Fibroblast of skin of right biceps (primary cell): ENCODE measurements around the gene HS3ST4.
"Not testable (repeated sequence)": the region's sequence is repeated elsewhere in the genome, so short reads cannot be mapped to it uniquely, and the experiment has no call there.

Experiments
- DNase-seq: peaks from one replicate; pipeline ENCODE4 v3.0.0-alpha.2; 2013

The HS3ST4 gene

GRCh38 chr16:25734430-25735385 lies 42.9 kb downstream of the HS3ST4 start:
- DNase-seq = no peak

GRCh38 chr16:25735645-25736044 lies 43.9 kb downstream of the HS3ST4 start:
- no peak for DNase-seq

DNA sequence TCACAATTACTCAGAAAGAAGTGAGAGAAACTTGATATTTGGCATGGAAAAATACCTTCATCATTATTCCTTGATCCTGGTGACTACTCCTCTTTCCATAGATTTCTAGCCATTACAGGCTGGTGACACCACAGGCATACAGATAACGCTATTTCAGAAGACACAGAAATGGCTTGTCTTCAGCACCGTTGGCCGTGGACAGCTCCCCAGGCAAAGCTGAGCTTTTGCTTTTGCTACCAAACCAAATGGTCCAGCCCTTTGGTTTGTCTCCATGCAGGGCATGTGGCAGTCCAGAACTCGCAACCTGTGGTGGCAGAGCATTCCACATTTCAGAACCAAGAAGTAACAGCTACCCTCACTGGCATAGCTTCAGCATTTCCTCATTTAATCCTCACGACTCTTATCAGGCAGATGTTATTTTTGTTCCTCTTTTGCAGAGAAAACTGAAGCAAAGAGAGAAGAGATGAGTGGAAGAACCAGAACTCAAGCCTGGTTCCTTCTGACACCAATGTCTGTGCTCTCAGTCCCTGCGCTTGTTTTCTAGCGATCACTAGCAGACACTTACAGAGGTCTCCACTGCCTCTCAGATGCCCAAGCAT lies 55.5 kb downstream of the HS3ST4 start:
- no peak for DNase-seq

- DNase-seq = no peak
Measured at GRCh38 chr16:25748092-25748654, 56.4 kb downstream of the HS3ST4 start.

DNA sequence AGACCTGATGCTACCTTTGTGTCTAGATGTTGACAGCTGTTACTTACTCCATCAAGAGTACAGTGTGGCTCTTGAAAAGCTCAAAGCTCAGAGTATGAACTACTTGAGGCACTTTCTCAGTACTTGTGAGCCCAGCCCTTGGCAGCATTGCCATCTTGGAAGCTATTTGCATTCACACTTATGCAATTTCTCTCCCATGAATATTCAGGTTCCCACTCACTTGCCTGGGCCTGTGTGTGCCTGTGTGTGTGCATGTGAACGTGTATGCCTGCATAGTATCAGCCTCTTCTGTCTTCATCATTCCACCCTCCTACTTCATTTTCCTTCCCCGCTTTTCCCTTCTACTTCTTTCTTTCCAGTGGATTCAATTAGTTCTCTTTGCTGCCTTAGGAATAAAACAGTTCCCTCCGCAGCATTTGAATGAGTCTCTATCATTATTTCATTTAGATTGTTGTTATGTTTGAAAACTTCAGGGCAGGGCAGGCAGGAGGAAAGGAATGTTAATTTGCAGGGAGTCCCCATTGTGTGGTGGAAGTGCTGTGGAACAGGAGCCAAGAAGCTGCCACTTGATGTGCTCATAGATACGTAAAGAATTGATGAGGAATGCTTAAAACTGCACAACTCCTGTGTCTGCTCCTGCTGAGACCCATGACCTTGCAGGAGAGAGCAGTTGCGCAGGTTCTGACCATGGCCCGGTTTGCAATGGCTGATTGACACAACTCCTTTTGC lies 58.9 kb downstream of the HS3ST4 start:
- no peak for DNase-seq

DNA sequence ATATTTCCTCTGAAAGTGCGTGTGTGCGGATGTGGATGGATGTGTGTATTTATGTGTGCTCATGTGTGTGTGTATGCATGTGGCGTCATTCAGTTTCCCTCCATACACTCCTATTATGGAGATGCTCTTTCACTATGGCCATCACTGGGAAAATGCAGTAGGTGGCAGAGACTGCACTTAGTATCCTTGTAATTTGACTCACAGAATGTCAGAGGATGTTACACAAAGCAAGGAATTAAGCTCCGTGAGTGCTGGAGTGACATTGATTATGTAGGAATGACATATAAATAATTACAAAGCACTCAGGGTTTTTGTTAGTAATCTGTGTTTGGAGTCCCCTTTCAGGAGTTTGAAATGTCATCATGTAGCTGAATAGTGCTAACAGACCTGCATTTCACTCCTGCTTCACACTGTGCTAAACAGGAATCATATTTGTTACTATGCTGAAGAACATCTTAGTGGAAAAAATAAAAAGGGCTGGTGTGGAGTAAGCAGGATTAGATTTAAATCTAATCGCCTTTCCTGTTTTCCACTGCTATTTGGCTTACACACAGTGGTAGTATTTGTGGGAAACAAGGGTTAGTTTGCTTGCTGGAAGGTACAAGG lies 59.6 kb downstream of the HS3ST4 start:
- no peak for DNase-seq

DNA sequence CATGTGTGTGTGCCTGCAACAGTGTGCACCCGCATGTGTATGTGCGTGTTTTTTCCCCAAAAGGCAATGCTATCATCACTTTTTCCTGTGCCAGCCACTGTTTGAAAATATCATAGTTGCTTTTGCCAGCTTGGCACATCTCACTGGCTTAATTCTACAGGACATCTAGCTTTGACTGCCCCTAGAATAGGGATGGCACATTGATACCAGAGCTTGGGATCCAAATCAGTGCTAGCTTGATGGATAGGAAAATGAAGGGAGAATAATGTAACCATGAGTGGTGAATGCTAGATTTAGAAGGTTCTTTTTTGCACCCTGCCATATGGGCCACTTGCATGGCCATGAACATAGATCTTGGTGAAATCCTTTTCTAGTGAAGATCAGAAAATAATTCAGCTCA lies 72.7 kb downstream of the HS3ST4 start:
- no peak for DNase-seq

- no peak for DNase-seq
Measured at GRCh38 chr16:25771216-25771615, 79.5 kb downstream of the HS3ST4 start.

GRCh38 chr16:25771812-25772568 lies 80.2 kb downstream of the HS3ST4 start:
- no peak for DNase-seq

GRCh38 chr16:25776214-25776613 lies 84.5 kb downstream of the HS3ST4 start:
- DNase-seq = not testable (repeated sequence)

- no peak for DNase-seq
Measured at GRCh38 chr16:25783226-25783625, 91.5 kb downstream of the HS3ST4 start.

GRCh38 chr16:25785361-25785760 lies 93.6 kb downstream of the HS3ST4 start:
- DNase-seq = no peak

DNA sequence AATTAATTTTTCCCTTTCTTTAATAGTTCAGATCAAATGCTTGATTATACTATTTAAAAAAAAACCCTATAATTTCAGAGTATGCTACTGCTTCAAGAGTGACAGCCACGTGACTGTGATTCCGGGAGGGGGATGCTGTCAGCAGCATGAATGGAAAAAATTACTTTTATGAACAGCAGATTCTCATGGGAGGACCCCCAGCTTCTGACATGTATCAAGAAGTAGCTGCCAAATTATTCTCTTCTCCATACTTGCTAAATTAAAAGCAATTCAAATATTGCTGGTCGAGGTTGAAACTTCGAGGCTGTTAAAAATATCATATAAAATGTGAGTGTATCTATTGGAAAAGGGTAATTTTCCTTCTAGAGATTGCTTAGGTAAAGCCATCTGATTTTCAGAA lies 95.0 kb downstream of the HS3ST4 start:
- no peak for DNase-seq

DNA sequence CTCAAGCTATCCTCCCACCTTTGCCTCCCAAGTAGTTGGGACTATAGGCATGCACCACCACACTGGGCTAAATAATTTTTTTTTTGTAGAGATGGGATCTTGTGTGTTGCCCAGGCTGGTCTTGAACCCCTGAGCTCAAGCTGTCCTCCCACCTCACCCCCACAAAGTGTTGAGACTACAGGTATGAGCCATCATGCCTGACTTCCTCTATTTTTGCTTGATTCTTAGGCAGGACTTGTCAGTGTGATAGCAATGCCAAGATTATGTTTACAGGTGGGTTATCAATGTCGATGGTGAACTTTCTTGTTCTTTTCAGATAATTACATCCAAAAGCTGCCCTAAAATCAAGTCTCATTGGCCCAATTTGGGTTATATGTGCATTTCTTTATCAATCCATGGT lies 96.9 kb downstream of the HS3ST4 start:
- no peak for DNase-seq

- DNase-seq = no peak
Measured at GRCh38 chr16:25796239-25796638, 104.5 kb downstream of the HS3ST4 start.

DNA sequence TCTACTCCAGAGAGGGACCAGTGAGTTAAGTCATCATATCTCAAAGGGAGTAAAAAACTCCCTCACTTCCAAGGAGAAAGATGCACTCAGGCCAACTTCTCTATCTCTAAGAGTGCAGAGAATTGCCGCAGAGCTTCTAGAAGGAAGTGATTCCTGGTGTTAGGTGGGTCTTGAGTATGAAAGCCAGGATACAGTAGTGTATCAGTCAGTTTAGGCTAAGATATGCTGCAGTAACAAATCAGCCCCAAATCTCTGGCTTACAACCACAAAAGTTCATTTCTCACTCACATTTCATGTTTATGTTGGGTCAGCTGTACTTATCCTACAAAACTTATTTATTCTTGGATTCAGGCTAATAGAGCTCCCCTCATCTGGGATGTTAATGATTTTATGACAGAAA lies 106.3 kb downstream of the HS3ST4 start:
- no peak for DNase-seq

GRCh38 chr16:25799816-25800215 lies 108.1 kb downstream of the HS3ST4 start:
- no peak for DNase-seq

DNA sequence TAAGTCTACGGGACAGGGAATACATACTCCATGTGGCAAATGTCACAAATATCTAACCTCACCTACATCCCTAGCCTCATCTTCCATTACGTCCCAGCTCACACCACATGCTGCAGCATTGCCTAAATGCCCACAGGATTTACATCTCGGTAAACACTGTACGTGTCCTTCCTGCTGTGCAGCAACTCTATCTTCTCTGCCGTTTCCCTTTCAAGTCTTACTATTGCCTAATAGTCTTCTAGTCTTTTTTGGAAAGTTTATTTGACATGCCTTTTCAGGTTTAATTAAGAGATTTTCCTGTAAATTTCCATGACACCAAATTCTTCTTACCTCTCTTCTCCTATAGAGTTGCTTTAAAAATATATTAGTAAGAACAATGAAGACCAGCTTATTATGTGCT lies 120.5 kb downstream of the HS3ST4 start:
- no peak for DNase-seq

DNA sequence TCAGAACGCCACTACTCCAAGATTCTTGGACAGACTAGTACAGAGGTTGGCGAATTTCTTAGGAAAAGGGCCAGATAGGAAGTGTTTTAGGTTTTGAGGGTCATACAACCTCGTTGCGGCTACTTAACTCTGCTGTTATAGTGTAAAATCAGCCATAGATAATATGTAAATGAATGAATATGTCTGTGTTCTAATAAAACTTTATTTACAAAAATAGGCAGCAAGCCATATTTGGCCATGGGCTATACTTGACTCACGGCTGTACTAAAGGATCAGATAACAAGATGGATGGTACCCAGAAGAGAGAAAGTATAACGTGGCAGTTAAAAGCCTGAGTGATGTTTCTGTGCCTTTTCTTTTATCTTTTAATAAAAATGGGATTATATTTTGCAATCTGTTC lies 125.5 kb downstream of the HS3ST4 start:
- no peak for DNase-seq

- no peak for DNase-seq
Measured at GRCh38 chr16:25817876-25818275, 126.1 kb downstream of the HS3ST4 start.

- no peak for DNase-seq
Measured at GRCh38 chr16:25823891-25824290, 132.1 kb downstream of the HS3ST4 start.

DNA sequence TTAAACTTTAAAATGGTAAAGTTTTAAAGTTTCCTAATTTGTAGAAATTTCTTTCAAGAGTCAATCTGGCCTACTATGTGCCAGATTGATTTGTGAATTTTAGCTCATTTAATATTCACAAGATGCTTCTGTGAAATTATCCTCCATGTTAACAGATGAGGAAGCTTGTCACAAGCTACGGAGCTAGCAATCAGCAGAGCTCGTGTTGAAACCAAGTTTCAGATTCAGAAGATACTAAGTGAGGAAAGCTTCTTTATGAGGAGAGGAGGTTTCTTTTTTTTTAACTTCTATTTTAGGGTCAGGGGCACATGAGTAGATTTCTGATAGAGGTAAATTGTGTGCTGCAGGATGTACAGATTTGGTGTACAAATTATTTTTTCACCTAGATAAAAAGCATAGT lies 135.9 kb downstream of the HS3ST4 start:
- no peak for DNase-seq
